ENCODE measurements around the gene TDRD15.
"Not testable (repeated sequence)": the region's sequence is repeated elsewhere in the genome, so short reads cannot be mapped to it uniquely, and the experiment has no call there.

The TDRD15 gene

GRCh38 chr2:21123473-21124393 is at the start of gene TDRD15:
Gene TDRD15 (plus strand): TSS chr2:21123968. CDS start chr2:21137468, 13,500 bp downstream.
- no peak for DNase-seq

- DNase-seq: no peak
Observed at GRCh38 chr2:21078296-21078695, 45.5 kb upstream of the TDRD15 start.

GRCh38 chr2:21083482-21083881 is 40.3 kb upstream of the TDRD15 start:
- no peak for DNase-seq

GRCh38 chr2:21084401-21084800 is 39.4 kb upstream of the TDRD15 start:
- no peak for DNase-seq

DNA sequence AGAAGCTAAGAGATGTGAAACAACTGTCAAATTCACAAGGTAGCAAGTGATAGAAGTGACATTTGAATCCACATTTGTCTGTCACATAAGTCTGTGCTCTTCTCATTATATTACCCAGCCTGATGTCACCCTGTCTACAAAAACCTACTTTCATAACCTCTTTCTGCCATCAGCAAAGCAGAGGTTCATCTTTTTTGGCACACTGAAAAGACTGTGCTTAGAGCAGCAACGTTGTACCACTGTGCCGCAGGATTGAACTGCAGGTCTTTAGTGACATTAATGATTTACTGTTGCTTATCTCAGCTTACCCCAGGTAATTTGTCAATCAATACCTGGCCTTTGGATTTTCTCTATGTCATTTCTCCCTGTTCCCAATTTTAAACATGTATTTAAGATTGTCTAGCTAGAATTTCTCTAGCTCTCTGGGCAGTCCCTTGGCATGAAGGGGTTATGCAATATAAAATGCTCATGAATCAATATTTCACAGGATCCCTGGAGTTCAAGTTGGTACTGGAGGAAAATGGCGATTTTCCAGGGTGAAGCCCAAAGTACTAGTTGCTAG is 31.4 kb upstream of the TDRD15 start:
- DNase-seq: no peak

DNA sequence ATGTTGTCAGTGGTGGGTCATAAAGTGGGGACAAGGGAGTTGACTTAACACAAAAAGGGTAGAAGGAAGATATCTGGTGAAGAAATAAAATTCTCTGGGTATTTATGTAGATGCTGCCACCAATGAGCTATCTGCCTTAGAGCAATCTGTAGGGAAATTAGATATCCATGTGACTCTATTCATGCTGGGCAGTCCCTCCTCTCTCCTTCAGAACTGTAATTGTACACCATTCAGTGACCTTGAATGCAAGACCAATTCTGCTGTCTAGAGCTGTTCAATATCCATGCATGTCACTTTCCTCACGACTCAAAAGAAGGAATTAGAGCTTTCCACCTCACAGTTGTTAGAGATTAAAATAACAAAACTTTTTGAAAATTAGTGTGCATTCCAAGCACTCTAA is 28.6 kb upstream of the TDRD15 start:
- DNase-seq: no peak

- DNase-seq: no peak
Observed at GRCh38 chr2:21095714-21096113, 28.1 kb upstream of the TDRD15 start.

GRCh38 chr2:21096458-21096857 is 27.3 kb upstream of the TDRD15 start:
- DNase-seq: no peak

- DNase-seq: no peak
Observed at GRCh38 chr2:21097331-21097730, 26.4 kb upstream of the TDRD15 start.

DNA sequence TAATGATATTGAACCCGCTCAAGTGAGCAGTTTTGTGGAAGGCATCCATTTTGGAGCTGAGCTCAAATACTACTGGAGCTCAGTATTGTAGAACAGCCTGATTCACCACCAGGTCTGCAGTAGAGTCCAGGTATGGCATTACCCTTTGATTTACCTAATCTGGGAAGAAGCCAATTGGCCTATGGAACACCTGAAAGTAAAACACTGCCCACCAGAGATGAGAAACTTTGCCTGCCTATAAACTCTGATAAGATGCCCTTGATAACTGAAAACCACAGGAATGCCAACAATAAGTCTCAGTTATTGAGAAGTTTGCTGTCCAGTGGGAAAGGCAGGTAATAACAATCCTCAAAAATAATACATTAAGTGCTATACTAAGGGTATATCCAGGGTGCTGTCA is 25.5 kb upstream of the TDRD15 start:
- no peak for DNase-seq

GRCh38 chr2:21099281-21099907 is 24.4 kb upstream of the TDRD15 start:
- DNase-seq: no peak

GRCh38 chr2:21101514-21102155 is 22.1 kb upstream of the TDRD15 start:
- DNase-seq: not testable (repeated sequence)

GRCh38 chr2:21102356-21102755 is 21.4 kb upstream of the TDRD15 start:
- no peak for DNase-seq

DNA sequence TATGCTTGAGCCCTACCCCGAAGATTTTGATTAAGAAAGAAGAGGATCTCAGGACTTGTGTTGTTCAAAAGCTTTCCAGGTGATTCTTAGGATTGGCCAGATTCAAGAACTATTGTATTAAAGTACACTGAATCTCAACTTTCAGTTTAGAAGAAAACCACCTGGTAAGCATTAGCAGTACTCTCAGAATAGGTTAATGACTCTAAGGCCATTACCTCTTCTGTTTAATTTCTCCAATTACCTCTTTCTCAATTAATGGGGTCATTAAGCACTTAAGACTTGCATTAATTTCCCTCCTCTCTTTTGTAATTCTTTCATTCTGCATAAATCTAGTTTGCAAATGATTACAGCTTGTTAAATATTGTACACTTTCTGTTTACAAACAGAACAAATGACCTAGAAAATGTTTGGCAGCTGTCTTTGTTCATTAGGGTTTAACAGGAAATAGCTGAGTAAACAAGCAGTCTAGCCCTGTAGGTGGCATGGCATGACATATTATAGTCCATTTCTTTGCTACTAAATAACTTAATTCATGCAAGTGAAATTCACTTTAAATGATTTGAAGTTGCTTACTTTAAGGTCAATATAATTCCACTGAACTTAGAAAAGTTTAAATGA is 20.4 kb upstream of the TDRD15 start:
- no peak for DNase-seq

GRCh38 chr2:21104030-21104660 is 19.6 kb upstream of the TDRD15 start:
- DNase-seq: no peak

GRCh38 chr2:21111012-21111411 is 12.8 kb upstream of the TDRD15 start:
- no peak for DNase-seq

- DNase-seq: no peak
Observed at GRCh38 chr2:21117688-21118087, 6.1 kb upstream of the TDRD15 start.

- peak; percentile 51 for DNase-seq
Observed at GRCh38 chr2:21118302-21118920, 5.4 kb upstream of the TDRD15 start.

DNA sequence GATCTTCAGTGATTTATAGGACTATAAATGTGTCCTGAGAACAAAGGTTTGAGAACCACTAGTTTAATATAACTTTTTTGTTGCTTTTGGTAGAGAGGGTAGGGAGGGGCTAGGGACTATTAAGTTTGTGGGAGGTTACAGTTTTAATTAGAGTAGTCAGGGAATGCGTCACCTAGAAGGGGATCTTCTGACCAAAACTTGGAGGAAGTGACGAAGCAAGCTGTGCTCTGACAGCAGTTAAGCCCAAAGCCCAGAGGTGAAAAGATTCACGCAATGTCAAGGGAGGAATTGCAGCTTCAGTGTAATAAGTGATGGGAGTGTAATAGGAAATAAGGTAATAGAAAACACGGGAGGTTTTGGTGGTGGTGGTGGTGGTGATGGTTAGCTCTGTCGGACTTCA is 8.1 kb downstream of the TDRD15 start:
- DNase-seq: no peak

GRCh38 chr2:21135585-21135984 is 11.8 kb downstream of the TDRD15 start:
- no peak for DNase-seq

GRCh38 chr2:21142149-21142548 is 18.4 kb downstream of the TDRD15 start:
- no peak for DNase-seq

DNA sequence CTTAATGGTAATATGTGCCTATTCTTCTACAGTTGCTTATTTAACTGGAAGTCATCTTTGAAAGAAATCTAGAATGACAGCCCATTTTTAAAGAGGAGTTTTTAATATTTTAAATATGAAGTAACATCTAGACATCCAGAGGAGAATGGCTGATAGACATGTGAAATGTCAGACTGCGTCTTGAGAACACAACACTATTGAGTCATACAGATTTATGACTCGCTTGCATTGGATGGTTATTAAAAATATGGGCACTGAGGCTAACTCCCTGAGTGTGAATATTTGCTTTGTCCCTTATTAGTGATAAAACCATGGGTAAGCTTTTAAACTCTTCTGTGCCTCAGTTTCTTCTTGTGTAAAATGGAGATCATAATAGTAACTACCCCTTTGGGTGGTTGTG is 22.9 kb downstream of the TDRD15 start:
- DNase-seq: no peak

Measured in NCI-H526 treated with DMSO at 0.1 percent for 48 hours (cell line).